ENCODE results near the gene TBC1D16.

TBC1D16 gene

GRCh38 chr17:79970576-79971068, 65.0 kb downstream of the TBC1D16 start:
- Histone ChIP-seq H3K79me2 (ENCODE audit: insufficient read depth, low read depth) (no peaks in the 10 kb centered on the region), H3K4me1 (ENCODE audit: low read depth, poor library complexity, severe bottlenecking) (no peaks in the 10 kb centered on the region), H3K27ac (no peak overlapping the region), H2AFZ (ENCODE audit: low read depth) (no peak overlapping the region), H3K27me3 (ENCODE audit: insufficient read depth, low read depth) (no peaks in the 10 kb centered on the region), H3K4me3 (IDR thresholded peaks at IDR 0.05; ENCODE audit: insufficient read depth, low read depth, low read length) (no peak overlapping the region), H3K9ac (no peak overlapping the region), H3K4me2 (no peak overlapping the region), H4K20me1 (ENCODE audit: insufficient read depth) (no peaks in the 10 kb centered on the region), H3K36me3 (ENCODE audit: insufficient read depth) (no peaks in the 10 kb centered on the region)
- 0 out of 2 replicates have a peak, but pooled peaks have one; percentile 21 for TF ChIP-seq CTCF (conservative IDR thresholded peaks at IDR 0.05; ENCODE audit: low read depth, low read length)

GRCh38 chr17:79969906-79970305, 65.8 kb downstream of the TBC1D16 start:
- no peak overlapping the region for H3K4me2 ChIP-seq
- H3K27ac ChIP-seq: no peak overlapping the region
- H3K9ac ChIP-seq: no peak overlapping the region
- no peak overlapping the region for H3K4me3 ChIP-seq (IDR thresholded peaks at IDR 0.05; ENCODE audit: insufficient read depth, low read depth, low read length)
- no peaks in the 10 kb centered on the region for H4K20me1 ChIP-seq (ENCODE audit: insufficient read depth)
- no peaks in the 10 kb centered on the region for H3K27me3 ChIP-seq (ENCODE audit: insufficient read depth, low read depth)
- no peaks in the 10 kb centered on the region for H3K4me1 ChIP-seq (ENCODE audit: low read depth, poor library complexity, severe bottlenecking)
- no peaks in the 10 kb centered on the region for H3K79me2 ChIP-seq (ENCODE audit: insufficient read depth, low read depth)
- H3K36me3 ChIP-seq (ENCODE audit: insufficient read depth): no peaks in the 10 kb centered on the region
- H2AFZ ChIP-seq (ENCODE audit: low read depth): no peak overlapping the region
- TF ChIP-seq CTCF (conservative IDR thresholded peaks at IDR 0.05; ENCODE audit: low read depth, low read length): no peak

- Histone ChIP-seq H3K27ac (no peak overlapping the region), H4K20me1 (ENCODE audit: insufficient read depth) (no peaks in the 10 kb centered on the region), H2AFZ (ENCODE audit: low read depth) (no peak overlapping the region), H3K4me1 (ENCODE audit: low read depth, poor library complexity, severe bottlenecking) (no peaks in the 10 kb centered on the region), H3K4me3 (IDR thresholded peaks at IDR 0.05; ENCODE audit: insufficient read depth, low read depth, low read length) (no peak overlapping the region), H3K36me3 (ENCODE audit: insufficient read depth) (no peaks in the 10 kb centered on the region), H3K79me2 (ENCODE audit: insufficient read depth, low read depth) (no peaks in the 10 kb centered on the region), H3K27me3 (ENCODE audit: insufficient read depth, low read depth) (no peaks in the 10 kb centered on the region), H3K4me2 (no peak overlapping the region), H3K9ac (no peak overlapping the region)
- no peak for TF ChIP-seq CTCF (conservative IDR thresholded peaks at IDR 0.05; ENCODE audit: low read depth, low read length)
These were observed 67.6 kb downstream of the TBC1D16 start for GRCh38 chr17:79968116-79968515.

GRCh38 chr17:79966681-79967080, 69.0 kb downstream of the TBC1D16 start:
- no peak overlapping the region for H3K4me3 ChIP-seq (IDR thresholded peaks at IDR 0.05; ENCODE audit: insufficient read depth, low read depth, low read length)
- no peak overlapping the region for H3K27ac ChIP-seq

More at GRCh38 chr17:79966681-79967080, 69.0 kb downstream of the TBC1D16 start:
- Histone ChIP-seq H3K9ac (no peak overlapping the region), H2AFZ (ENCODE audit: low read depth) (no peak overlapping the region), H3K79me2 (ENCODE audit: insufficient read depth, low read depth) (no peaks in the 10 kb centered on the region), H3K4me2 (no peak overlapping the region), H4K20me1 (ENCODE audit: insufficient read depth) (no peaks in the 10 kb centered on the region), H3K4me1 (ENCODE audit: low read depth, poor library complexity, severe bottlenecking) (no peaks in the 10 kb centered on the region), H3K27me3 (ENCODE audit: insufficient read depth, low read depth) (no peaks in the 10 kb centered on the region), H3K36me3 (ENCODE audit: insufficient read depth) (no peaks in the 10 kb centered on the region)
- TF ChIP-seq CTCF (conservative IDR thresholded peaks at IDR 0.05; ENCODE audit: low read depth, low read length): no peak

Measured in KMS-11 (cell line).